ENCODE data around the gene ANAPC5. TPM values are rescaled to one million over a fixed set of nuclear protein-coding genes. Genes with fewer than 3 reads are reported as not detected.
A peak's percentile ranks its signal among the peaks of the same experiment; 100 is the strongest.

The ANAPC5 gene
- total RNA-seq, 1 donor from 2014 or later = 79.7 TPM

- no peak for ATAC-seq
- Histone ChIP-seq H3K9me3 (no peaks in the 10 kb centered on the region), H3K4me3 (no peak overlapping the region), H3K27me3 (ENCODE audit: low read depth) (no peaks in the 10 kb centered on the region), H3K36me3 (peaks cover 96% of the 10 kb centered on the region), H3K4me1 (peaks cover 8% of the 10 kb centered on the region), H3K27ac (no peak overlapping the region)
- no peak for TF ChIP-seq CTCF (IDR thresholded peaks at IDR 0.05)
- intact Hi-C loops (cut with DNase I) = no loop called here
- no peak for DNase-seq
Observed at GRCh38 chr12:121331248-121331647, 21.0 kb downstream of the ANAPC5 start.

GRCh38 chr12:121330692-121331091 lies 21.5 kb downstream of the ANAPC5 start:
- Histone ChIP-seq H3K36me3 (peaks cover 96% of the 10 kb centered on the region), H3K9me3 (no peaks in the 10 kb centered on the region), H3K27ac (no peak overlapping the region), H3K27me3 (ENCODE audit: low read depth) (no peaks in the 10 kb centered on the region), H3K4me3 (no peak overlapping the region), H3K4me1 (peaks cover 13% of the 10 kb centered on the region)
- ATAC-seq (no peak), DNase-seq (no peak)
- intact Hi-C loops (cut with DNase I) = no loop called here
- TF ChIP-seq CTCF (IDR thresholded peaks at IDR 0.05) = no peak

GRCh38 chr12:121330195-121330594 lies 22.0 kb downstream of the ANAPC5 start:
- no peak for ATAC-seq
- H3K4me3 ChIP-seq = no peak overlapping the region
- H3K36me3 ChIP-seq = peaks cover 96% of the 10 kb centered on the region
- H3K4me1 ChIP-seq = peaks cover 15% of the 10 kb centered on the region
- no peak for DNase-seq
- H3K9me3 ChIP-seq = no peaks in the 10 kb centered on the region
- H3K27ac ChIP-seq = no peak overlapping the region
- no peaks in the 10 kb centered on the region for H3K27me3 ChIP-seq (ENCODE audit: low read depth)
- intact Hi-C loops (cut with DNase I) = no loop called here
- TF ChIP-seq CTCF (IDR thresholded peaks at IDR 0.05) = no peak

- H3K4me1 ChIP-seq = peaks cover 15% of the 10 kb centered on the region
- no peaks in the 10 kb centered on the region for H3K27me3 ChIP-seq (ENCODE audit: low read depth)
- ATAC-seq (no peak), DNase-seq (no peak)
- intact Hi-C loops (cut with DNase I) = no loop called here
- H3K9me3 ChIP-seq = no peaks in the 10 kb centered on the region
- TF ChIP-seq CTCF (IDR thresholded peaks at IDR 0.05) = no peak
- no peak overlapping the region for H3K4me3 ChIP-seq
- H3K36me3 ChIP-seq = peaks cover 100% of the 10 kb centered on the region
- H3K27ac ChIP-seq = no peak overlapping the region
Observed at GRCh38 chr12:121328620-121329019, 23.6 kb downstream of the ANAPC5 start.

GRCh38 chr12:121326996-121327674 lies 25.1 kb downstream of the ANAPC5 start:
- Histone ChIP-seq H3K4me3 (no peak overlapping the region), H3K27ac (no peak overlapping the region), H3K4me1 (peaks cover 15% of the 10 kb centered on the region), H3K27me3 (ENCODE audit: low read depth) (no peaks in the 10 kb centered on the region), H3K36me3 (peaks cover 98% of the 10 kb centered on the region), H3K9me3 (no peaks in the 10 kb centered on the region)
- TF ChIP-seq CTCF (IDR thresholded peaks at IDR 0.05) = no peak
- no peak for DNase-seq
- peak in 1 of 2 donors; percentile 21 for ATAC-seq
- intact Hi-C loops (cut with DNase I) = no loop called here
